Fibroblast of mammary gland (primary cell): ENCODE data around the gene SLC5A9.
"Not testable (repeated sequence)": the region's sequence is repeated elsewhere in the genome, so short reads cannot be mapped to it uniquely, and the experiment has no call there.

ENCODE experiments used
- DNase-seq: peaks from one replicate; pipeline ENCODE4 v3.0.0-alpha.2; 2010; ENCODE audit warnings: low read depth
- H3K4me3 ChIP-seq: 2 replicates; pipeline ENCODE4 v1.5.1; 2011; ENCODE audit warnings: low read depth, mild to moderate bottlenecking, low read length, moderate library complexity; ENCODE audit not compliant: control insufficient read depth
- CTCF ChIP-seq: conservative IDR thresholded peaks from 2 replicates; pipeline ENCODE4 v1.5.1; 2011; ENCODE audit warnings: low read depth, low read length, inconsistent platforms; ENCODE audit not compliant: control insufficient read depth, insufficient read depth

SLC5A9 gene

GRCh38 chr1:48291421-48291820, 68.9 kb downstream of the SLC5A9 start:
- no peak for TF ChIP-seq CTCF
- no peak for DNase-seq
- H3K4me3 ChIP-seq = no peak overlapping the region

- H3K4me3 ChIP-seq = no peak overlapping the region
Observed at GRCh38 chr1:48292706-48293105, 70.2 kb downstream of the SLC5A9 start.

GRCh38 chr1:48294094-48294493, 71.6 kb downstream of the SLC5A9 start:
- H3K4me3 ChIP-seq, DNase-seq: not testable (repeated sequence)

More at GRCh38 chr1:48292706-48293105, 70.2 kb downstream of the SLC5A9 start:
- no peak for DNase-seq
- no peak for TF ChIP-seq CTCF

- peak; percentile 2 for DNase-seq
- no peak for TF ChIP-seq CTCF
- H3K4me3 ChIP-seq = no peak overlapping the region
Observed at GRCh38 chr1:48294656-48295055, 72.1 kb downstream of the SLC5A9 start.
